Erythroblast (primary cell): ENCODE results near the gene PXYLP1.
"Not testable (repeated sequence)": the region's sequence is repeated elsewhere in the genome, so short reads cannot be mapped to it uniquely, and the experiment has no call there.

Source experiments
- DNase-seq, 2 experiments: peaks; one replicate each; lab custom pipeline; 2025; lab: John Stamatoyannopoulos, UW
- GATA1 ChIP-seq: IDR thresholded peaks from 2 replicates; pipeline ENCODE4 v1.6.1; 2011; ENCODE audit warnings: low read depth, mild to moderate bottlenecking, control low read depth, low read length, moderate library complexity
- POLR2A ChIP-seq: IDR thresholded peaks from 2 replicates; pipeline ENCODE4 v1.6.1; 2011; ENCODE audit warnings: mild to moderate bottlenecking, low read length

The PXYLP1 gene

GRCh38 chr3:141313093-141313683, 81.6 kb downstream of the PXYLP1 start:
- TF ChIP-seq GATA1 (no peak), POLR2A (peak; percentile 13)

DNA sequence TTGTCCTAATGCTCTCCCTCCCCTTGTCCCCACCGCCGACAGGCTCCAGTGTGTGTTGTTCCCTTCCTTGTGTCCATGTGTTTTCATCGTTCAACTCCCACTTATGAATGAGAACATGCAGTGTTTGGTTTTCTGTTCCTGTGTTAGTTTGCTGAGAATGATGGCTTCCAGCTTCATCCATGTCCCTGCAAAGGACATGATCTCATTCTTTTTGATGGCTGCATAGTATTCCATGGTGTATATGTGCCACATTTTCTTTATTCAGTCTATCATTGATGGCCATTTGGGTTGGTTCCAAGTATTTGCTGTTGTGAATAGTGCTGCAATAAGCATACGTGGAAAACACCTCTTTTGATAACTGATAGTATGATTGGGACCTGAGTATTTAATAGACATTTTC, 82.8 kb downstream of the PXYLP1 start:
- DNase-seq: not testable (repeated sequence)

More at GRCh38 chr3:141313093-141313683, 81.6 kb downstream of the PXYLP1 start:
- DNase-seq: no peak

- TF ChIP-seq GATA1 (no peak), POLR2A (no peak)
- no peak for DNase-seq
Observed at GRCh38 chr3:141316851-141317250, 85.2 kb downstream of the PXYLP1 start.

GRCh38 chr3:141320399-141321108, 88.9 kb downstream of the PXYLP1 start:
- no peak for DNase-seq
- TF ChIP-seq POLR2A (no peak), GATA1 (no peak)

DNA sequence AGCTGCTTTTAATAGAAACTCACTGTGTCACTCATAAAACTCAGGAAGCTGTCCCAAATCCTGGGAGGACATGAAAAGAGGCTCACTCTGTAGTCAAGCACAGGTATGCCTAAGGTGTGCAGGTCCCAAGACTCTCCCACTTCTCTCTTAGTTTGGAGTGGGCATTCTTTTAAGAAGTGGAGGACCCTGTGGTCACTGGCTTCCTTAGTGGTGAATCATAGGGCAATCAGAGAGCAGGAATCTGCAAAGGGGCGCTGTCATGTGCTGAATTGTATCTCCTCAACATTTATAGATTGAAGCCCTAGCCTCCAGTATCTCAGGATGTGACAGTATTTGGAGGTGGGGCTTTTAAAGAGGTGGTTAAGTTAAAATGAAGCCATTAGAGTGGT, 89.5 kb downstream of the PXYLP1 start:
- TF ChIP-seq POLR2A (no peak), GATA1 (no peak)
- DNase-seq: no peak

GRCh38 chr3:141323936-141324704, 92.5 kb downstream of the PXYLP1 start:
- DNase-seq: no peak
- TF ChIP-seq POLR2A (no peak), GATA1 (no peak)

- DNase-seq: no peak
- TF ChIP-seq GATA1 (no peak), POLR2A (no peak)
Observed at GRCh38 chr3:141326123-141326522, 94.5 kb downstream of the PXYLP1 start.

DNA sequence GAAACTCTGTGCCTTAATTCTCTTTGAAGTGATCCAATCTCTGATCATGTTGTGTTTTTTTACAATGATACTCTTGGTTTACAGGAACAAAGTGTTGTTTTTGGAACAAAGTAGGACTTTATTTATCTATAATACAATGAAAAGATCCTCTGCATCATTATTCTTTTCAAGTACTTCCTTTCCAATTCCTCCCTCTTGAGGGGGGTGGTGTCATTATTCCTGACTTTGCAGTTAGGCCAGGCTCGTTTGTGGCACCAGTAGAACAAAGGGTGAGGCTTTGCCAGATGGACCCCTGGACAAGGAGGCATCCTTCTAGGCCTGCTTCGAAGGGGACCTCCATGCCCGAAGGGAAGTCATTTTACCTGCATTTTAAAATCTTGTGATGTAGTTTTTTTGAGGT, 95.0 kb downstream of the PXYLP1 start:
- TF ChIP-seq GATA1: no peak
- TF ChIP-seq POLR2A: no peak
- no peak for DNase-seq

DNA sequence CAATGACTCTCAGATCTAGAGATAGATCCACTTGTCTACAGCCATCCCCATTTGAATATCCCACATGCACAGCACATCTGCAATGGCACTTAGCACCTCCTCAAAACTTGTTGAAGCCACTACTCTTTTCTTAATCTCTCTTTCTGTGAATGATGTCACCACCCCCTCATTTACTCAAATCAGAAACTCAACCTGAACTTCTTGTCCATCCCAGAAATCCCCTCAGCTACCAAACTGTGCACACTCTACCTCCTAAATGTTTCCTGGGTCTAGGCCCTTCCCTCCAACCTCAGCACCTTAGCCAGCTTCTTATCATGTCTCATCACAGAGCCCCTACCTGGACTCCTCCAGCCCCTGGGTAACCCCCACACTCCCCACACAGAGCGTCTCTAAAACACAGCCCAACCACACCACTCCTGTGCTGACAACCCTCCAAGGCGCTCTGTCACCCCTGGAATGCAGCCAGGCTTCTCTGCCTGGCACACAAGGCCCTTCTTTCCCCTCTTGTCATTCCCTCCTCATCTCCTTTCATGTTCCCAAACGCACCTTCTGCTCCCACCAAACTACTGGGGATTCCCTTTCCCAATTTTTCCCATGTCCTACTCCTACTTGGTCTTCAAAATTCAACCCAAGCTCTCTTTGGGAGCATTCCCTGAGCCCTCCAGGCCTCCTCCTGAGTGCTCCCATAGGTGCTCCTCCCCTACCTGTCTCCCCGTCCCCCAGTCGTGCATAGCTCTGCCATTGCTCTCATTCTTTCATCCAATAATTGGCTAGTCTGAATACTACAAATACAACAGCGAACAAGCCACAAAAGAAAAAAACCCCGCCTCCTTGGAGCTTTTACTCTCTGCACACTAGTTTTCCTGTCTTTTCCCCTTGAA, 96.9 kb downstream of the PXYLP1 start:
- no peak for DNase-seq
- TF ChIP-seq POLR2A: no peak

GRCh38 chr3:141330235-141330634, 98.6 kb downstream of the PXYLP1 start:
- no peak for TF ChIP-seq GATA1
- TF ChIP-seq POLR2A: no peak
- no peak for DNase-seq

DNA sequence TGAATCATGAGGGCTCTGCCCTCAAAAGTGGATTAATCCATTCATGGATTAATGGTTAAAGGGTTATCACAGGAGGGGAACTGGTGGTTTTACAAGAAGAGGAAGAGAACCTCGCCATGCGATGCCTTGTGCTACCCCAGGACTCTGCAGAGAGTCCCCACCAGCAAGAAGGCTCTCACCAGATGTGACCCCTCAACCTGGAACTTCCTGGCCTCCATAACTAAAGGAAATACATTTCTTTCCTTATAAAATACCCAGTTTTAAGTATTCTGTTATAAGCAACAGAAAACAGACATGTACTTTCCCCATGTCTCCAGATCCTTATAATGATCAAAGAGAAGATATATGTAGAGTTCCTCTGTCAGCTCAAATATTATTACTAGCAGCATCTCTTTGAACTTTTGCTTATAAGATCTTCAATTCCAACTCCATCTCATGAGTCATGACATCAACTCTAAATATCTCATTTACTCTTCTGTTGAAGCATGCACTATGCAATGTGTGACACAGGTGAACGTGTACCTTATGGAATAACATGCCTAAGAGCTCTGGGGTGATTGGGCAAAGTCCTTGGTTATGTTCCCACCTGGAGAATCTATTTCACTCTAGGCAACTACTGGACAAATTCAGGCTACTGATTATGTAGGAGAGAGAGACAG, 99.2 kb downstream of the PXYLP1 start:
- TF ChIP-seq POLR2A (no peak), GATA1 (no peak)
- no peak for DNase-seq

- TF ChIP-seq GATA1: no peak
- peak; percentile 26 to 51 for DNase-seq
Observed at GRCh38 chr3:141331377-141332318, 100.0 kb downstream of the PXYLP1 start.

DNA sequence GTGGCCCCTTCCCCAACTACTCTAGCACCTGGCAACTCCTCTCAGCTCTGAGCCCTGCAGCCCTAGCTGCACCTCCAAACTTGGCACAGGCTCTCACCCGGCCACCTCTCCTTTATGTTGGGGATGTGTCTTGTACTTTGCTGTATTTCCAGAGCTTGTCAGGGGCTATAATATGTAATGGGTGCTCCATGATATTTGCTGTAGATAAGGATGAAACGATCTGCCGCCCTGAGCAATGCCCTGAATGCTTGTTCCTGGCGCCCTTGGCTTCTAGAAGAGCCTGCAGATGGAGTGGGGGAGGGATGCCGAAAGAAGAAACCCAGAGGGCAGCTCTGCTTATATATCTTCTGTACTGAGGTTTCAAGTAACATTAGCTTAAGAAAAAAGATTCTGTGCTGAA, 100.8 kb downstream of the PXYLP1 start:
- no peak for DNase-seq
- no peak for TF ChIP-seq POLR2A
